ENCODE data around the gene NFIA. TPM values are rescaled to one million over a fixed set of nuclear protein-coding genes. Genes with fewer than 3 reads are reported as not detected.
A peak's percentile ranks its signal among the peaks of the same experiment; 100 is the strongest.

Gene NFIA
- total and polyA plus RNA-seq, 9 of the 15 experiments (the other 6 are each of a cell fraction or from before 2014, with no cell fraction given) = 5.3 to 24.9 (median 9.8) TPM

DNA sequence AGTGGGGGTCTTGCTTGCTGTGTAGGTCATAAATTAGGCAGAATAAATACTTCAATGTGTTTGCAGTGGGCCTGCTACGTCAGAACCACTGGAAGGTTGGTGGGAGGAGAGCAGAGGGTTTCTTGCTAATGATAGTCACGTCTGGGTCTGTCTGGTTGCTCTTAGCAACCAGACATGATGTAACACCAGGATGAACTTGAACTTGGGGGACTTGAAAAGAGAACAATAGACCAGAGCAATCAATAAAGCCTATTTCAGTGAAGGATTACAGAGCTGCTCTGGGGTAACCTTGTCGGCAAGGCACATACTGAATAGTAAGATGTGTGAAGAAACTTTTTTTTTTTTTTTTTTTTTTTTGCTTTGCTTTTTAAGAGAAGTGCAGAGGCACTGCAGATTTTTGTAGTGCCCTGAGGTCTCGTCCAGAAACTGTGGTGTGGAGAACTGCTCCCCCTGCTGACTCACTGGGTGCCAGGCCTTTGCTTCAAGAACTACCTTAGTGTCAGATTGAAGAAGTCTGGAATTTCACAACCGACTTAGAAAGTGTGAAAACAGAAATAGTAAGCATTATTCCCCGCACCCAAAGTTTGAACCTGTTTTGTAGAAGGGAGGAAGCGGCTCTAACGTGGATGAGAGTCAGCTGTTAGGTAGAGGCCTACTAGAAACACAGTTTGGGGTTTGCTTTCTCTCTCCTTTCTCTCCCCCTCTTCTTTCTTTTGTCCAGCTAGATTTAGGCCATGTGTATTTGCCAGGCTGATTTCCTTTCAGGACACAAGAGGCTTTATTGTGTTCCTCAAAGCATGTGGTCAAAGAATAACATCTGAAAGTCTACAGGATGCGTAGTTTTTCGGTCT lies 371.0 kb downstream of the NFIA start (continued):
- no peak for TF ChIP-seq ZNF316 (IDR thresholded peaks at IDR 0.05)
- TF ChIP-seq, protein P1, sequence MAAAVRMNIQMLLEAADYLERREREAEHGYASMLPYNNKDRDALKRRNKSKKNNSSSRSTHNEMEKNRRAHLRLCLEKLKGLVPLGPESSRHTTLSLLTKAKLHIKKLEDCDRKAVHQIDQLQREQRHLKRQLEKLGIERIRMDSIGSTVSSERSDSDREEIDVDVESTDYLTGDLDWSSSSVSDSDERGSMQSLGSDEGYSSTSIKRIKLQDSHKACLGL (CRISPR knock-in tag; IDR thresholded peaks at IDR 0.05; ENCODE audit: borderline replicate concordance, poor library complexity, severe bottlenecking) = no peak
- no peak for TF ChIP-seq RBFOX2 (IDR thresholded peaks at IDR 0.05; ENCODE audit: low read depth, low read length)
- TF ChIP-seq, protein P2, sequence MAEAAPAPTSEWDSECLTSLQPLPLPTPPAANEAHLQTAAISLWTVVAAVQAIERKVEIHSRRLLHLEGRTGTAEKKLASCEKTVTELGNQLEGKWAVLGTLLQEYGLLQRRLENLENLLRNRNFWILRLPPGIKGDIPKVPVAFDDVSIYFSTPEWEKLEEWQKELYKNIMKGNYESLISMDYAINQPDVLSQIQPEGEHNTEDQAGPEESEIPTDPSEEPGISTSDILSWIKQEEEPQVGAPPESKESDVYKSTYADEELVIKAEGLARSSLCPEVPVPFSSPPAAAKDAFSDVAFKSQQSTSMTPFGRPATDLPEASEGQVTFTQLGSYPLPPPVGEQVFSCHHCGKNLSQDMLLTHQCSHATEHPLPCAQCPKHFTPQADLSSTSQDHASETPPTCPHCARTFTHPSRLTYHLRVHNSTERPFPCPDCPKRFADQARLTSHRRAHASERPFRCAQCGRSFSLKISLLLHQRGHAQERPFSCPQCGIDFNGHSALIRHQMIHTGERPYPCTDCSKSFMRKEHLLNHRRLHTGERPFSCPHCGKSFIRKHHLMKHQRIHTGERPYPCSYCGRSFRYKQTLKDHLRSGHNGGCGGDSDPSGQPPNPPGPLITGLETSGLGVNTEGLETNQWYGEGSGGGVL (CRISPR knock-in tag; IDR thresholded peaks at IDR 0.05) = no peak
- no peak for TF ChIP-seq SNIP1 (IDR thresholded peaks at IDR 0.05; ENCODE audit: low read depth)
- no peak for TF ChIP-seq SIN3A (IDR thresholded peaks at IDR 0.05; ENCODE audit: borderline replicate concordance in 2 of 2, control insufficient read depth in 1 of 2, low read depth in 2 of 2, low read length in 2 of 2)
- no peak for TF ChIP-seq ZNF23 (CRISPR knock-in tag; IDR thresholded peaks at IDR 0.05)
- TF ChIP-seq PHF21A (IDR thresholded peaks at IDR 0.05; ENCODE audit: borderline replicate concordance, low read depth) = no peak
- TF ChIP-seq ERF (CRISPR knock-in tag; IDR thresholded peaks at IDR 0.05) = no peak
- TF ChIP-seq ZNF77 (CRISPR knock-in tag; IDR thresholded peaks at IDR 0.05) = no peak
- no peak for TF ChIP-seq ZNF699 (CRISPR knock-in tag; IDR thresholded peaks at IDR 0.05; ENCODE audit: insufficient replicate concordance)
- peak; percentile 81 for TF ChIP-seq MXI1 (IDR thresholded peaks at IDR 0.05; ENCODE audit: low read depth, low read length)
- TF ChIP-seq, protein P3, sequence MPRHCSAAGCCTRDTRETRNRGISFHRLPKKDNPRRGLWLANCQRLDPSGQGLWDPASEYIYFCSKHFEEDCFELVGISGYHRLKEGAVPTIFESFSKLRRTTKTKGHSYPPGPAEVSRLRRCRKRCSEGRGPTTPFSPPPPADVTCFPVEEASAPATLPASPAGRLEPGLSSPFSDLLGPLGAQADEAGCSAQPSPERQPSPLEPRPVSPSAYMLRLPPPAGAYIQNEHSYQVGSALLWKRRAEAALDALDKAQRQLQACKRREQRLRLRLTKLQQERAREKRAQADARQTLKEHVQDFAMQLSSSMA (CRISPR knock-in tag; IDR thresholded peaks at IDR 0.05) = no peak
- no peak for TF ChIP-seq MYBL2 (IDR thresholded peaks at IDR 0.05; ENCODE audit: low read depth)
- TF ChIP-seq MYBL2 (CRISPR knock-in tag; IDR thresholded peaks at IDR 0.05; ENCODE audit: borderline replicate concordance) = no peak
- no peak for TF ChIP-seq PURB (CRISPR knock-in tag; IDR thresholded peaks at IDR 0.05; ENCODE audit: low read depth)
- TF ChIP-seq MTA2 (IDR thresholded peaks at IDR 0.05; ENCODE audit: low read depth) = no peak
- TF ChIP-seq, protein P4, sequence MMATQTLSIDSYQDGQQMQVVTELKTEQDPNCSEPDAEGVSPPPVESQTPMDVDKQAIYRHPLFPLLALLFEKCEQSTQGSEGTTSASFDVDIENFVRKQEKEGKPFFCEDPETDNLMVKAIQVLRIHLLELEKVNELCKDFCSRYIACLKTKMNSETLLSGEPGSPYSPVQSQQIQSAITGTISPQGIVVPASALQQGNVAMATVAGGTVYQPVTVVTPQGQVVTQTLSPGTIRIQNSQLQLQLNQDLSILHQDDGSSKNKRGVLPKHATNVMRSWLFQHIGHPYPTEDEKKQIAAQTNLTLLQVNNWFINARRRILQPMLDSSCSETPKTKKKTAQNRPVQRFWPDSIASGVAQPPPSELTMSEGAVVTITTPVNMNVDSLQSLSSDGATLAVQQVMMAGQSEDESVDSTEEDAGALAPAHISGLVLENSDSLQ (IDR thresholded peaks at IDR 0.05) = peak; percentile 52
- TF ChIP-seq ZFP30 (CRISPR knock-in tag; IDR thresholded peaks at IDR 0.05; ENCODE audit: borderline replicate concordance) = no peak
- no peak for TF ChIP-seq ZFX (CRISPR knock-in tag; IDR thresholded peaks at IDR 0.05)
- no peak for TF ChIP-seq MED1 (CRISPR knock-in tag; IDR thresholded peaks at IDR 0.05; ENCODE audit: borderline replicate concordance)
- TF ChIP-seq ZNF589 (CRISPR knock-in tag; IDR thresholded peaks at IDR 0.05; ENCODE audit: low read depth) = no peak
- TF ChIP-seq, protein P5, sequence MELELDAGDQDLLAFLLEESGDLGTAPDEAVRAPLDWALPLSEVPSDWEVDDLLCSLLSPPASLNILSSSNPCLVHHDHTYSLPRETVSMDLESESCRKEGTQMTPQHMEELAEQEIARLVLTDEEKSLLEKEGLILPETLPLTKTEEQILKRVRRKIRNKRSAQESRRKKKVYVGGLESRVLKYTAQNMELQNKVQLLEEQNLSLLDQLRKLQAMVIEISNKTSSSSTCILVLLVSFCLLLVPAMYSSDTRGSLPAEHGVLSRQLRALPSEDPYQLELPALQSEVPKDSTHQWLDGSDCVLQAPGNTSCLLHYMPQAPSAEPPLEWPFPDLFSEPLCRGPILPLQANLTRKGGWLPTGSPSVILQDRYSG (tag; conservative IDR thresholded peaks at IDR 0.05; ENCODE audit: low read depth) = no peak
- TF ChIP-seq ZNF175 (CRISPR knock-in tag; IDR thresholded peaks at IDR 0.05; ENCODE audit: low read depth) = no peak
